ENCODE results near the gene PIP4K2A.

- no peak for TF ChIP-seq SMAD1 (CRISPR knock-in tag; IDR thresholded peaks at IDR 0.05; ENCODE audit: borderline replicate concordance, low read depth)
- no peak for TF ChIP-seq GABPA (IDR thresholded peaks at IDR 0.05; ENCODE audit: low read depth, low read length)
- TF ChIP-seq GABPA (CRISPR knock-in tag; IDR thresholded peaks at IDR 0.05; ENCODE audit: low read depth): no peak
- no peak for TF ChIP-seq KLF15 (CRISPR knock-in tag; IDR thresholded peaks at IDR 0.05; ENCODE audit: borderline replicate concordance)
- no peak for TF ChIP-seq RAD21 (CRISPR knock-in tag; IDR thresholded peaks at IDR 0.05)
- no peak for TF ChIP-seq PREB (CRISPR knock-in tag; IDR thresholded peaks at IDR 0.05)
- TF ChIP-seq ZBTB33 (CRISPR knock-in tag; IDR thresholded peaks at IDR 0.05): no peak
- no peak for TF ChIP-seq ZNF678 (CRISPR knock-in tag; IDR thresholded peaks at IDR 0.05)
- TF ChIP-seq EZH2 (conservative IDR thresholded peaks at IDR 0.05; ENCODE audit: low read depth, low read length): no peak
- TF ChIP-seq ZNF496 (CRISPR knock-in tag; IDR thresholded peaks at IDR 0.05; ENCODE audit: insufficient replicate concordance): no peak
- TF ChIP-seq CTCF (CRISPR knock-in tag; IDR thresholded peaks at IDR 0.05): no peak
- no peak for TF ChIP-seq HDAC2 (CRISPR knock-in tag; IDR thresholded peaks at IDR 0.05)
- TF ChIP-seq ZNF274 (CRISPR knock-in tag; IDR thresholded peaks at IDR 0.05): no peak
These were observed 80.3 kb downstream of the PIP4K2A start for GRCh38 chr10:22634093-22634492.
